Astrocyte of the spinal cord (primary cell): ENCODE measurements around the gene AHDC1.
"Not testable (repeated sequence)": the region's sequence is repeated elsewhere in the genome, so short reads cannot be mapped to it uniquely, and the experiment has no call there.

Experiments
- DNase-seq: peaks from one replicate; pipeline ENCODE4 v3.0.0; 2011; ENCODE audit warnings: low read depth, low spot score
- H3K4me3 ChIP-seq: 2 replicates; pipeline ENCODE4 v1.5.1; 2011; ENCODE audit warnings: low read depth, mild to moderate bottlenecking, low read length, moderate library complexity
- CTCF ChIP-seq: IDR thresholded peaks from 2 replicates; pipeline ENCODE4 v1.5.1; 2012; ENCODE audit warnings: low read depth, mild to moderate bottlenecking, low read length, inconsistent platforms
- in situ Hi-C: cut with HindIII; loops from 2 replicates; pipeline ENCODE4 v1.10.0; 2017; ENCODE audit warnings: low sequenced_read_pairs

The AHDC1 gene

GRCh38 chr1:27648602-27649305 is 44.8 kb upstream of the AHDC1 start:
- no peak for TF ChIP-seq CTCF
- in situ Hi-C loops, result no loop called here
- H3K4me3 ChIP-seq, result no peak overlapping the region
- no peak for DNase-seq

- no peak for TF ChIP-seq CTCF
- in situ Hi-C loops, result no loop called here
- H3K4me3 ChIP-seq, result no peak overlapping the region
- DNase-seq, result no peak
Observed at GRCh38 chr1:27647328-27647727, 43.4 kb upstream of the AHDC1 start.

GRCh38 chr1:27646676-27647075 is 42.7 kb upstream of the AHDC1 start:
- in situ Hi-C loops, result no loop called here
- DNase-seq, result no peak
- TF ChIP-seq CTCF, result no peak
- H3K4me3 ChIP-seq, result no peak overlapping the region

GRCh38 chr1:27645071-27645415 is 41.1 kb upstream of the AHDC1 start:
- no peak for TF ChIP-seq CTCF
- no peak for DNase-seq
- no peak overlapping the region for H3K4me3 ChIP-seq
- in situ Hi-C loops, result no loop called here

- DNase-seq, result no peak
- no peak overlapping the region for H3K4me3 ChIP-seq
- TF ChIP-seq CTCF, result no peak
- in situ Hi-C loops, result no loop called here
Observed at GRCh38 chr1:27644369-27645070, 40.6 kb upstream of the AHDC1 start.

- in situ Hi-C loops, result no loop called here
- no peak overlapping the region for H3K4me3 ChIP-seq
- DNase-seq, result peak; percentile 54
- TF ChIP-seq CTCF, result peak; percentile 88
Observed at GRCh38 chr1:27643600-27644368, 39.8 kb upstream of the AHDC1 start.

- H3K4me3 ChIP-seq, DNase-seq, in situ Hi-C loops: not testable (repeated sequence)
Observed at GRCh38 chr1:27640514-27640913, 36.6 kb upstream of the AHDC1 start.
